ENCODE results near the gene MICAL2.

Gene MICAL2

DNA sequence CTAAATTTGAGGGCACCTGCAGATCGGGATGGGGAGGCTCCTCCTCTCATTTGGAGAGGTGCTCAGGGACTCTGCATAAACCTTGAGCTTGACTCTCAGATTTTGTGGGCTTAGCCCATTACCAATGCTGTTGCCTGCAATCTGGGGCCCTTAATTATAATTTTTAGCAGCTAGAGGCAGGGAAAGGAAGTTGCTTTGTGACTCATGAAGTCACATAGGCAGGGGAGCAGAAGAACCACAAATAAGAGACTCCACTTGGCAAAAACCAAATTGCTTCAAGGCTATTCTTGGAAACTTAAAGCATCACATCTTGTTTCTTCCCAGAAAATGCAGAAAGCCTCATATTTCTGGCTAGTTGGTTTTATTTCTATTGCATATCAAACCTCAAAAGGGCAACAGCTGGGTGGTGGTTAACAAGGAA is 46.9 kb downstream of the MICAL2 start:
- DNase-seq = no peak

DNA sequence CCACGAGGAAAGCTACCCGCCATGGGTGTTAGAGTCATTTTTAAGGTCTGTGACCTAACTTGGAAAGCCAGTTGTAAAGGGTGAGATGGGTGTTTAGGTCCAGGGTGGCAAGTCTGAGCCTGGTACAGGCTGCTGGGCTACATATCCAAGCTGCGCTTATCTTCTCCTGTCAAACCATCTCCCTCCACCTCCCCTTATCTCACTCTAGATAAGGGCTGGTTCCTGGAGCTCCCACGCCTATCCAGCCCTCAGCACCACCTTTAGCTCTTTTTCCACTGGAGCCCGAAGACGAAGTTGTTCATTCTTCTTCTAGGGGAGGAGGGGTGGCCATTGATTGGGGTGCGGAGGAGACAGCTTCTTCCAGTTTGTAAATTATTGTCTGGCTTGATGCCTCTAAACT is 48.5 kb downstream of the MICAL2 start:
- no peak for DNase-seq

GRCh38 chr11:12159351-12160099 is 49.1 kb downstream of the MICAL2 start:
- DNase-seq = no peak

GRCh38 chr11:12160231-12160630 is 49.8 kb downstream of the MICAL2 start:
- DNase-seq = no peak

GRCh38 chr11:12160680-12161079 is 50.3 kb downstream of the MICAL2 start:
- no peak for DNase-seq

DNA sequence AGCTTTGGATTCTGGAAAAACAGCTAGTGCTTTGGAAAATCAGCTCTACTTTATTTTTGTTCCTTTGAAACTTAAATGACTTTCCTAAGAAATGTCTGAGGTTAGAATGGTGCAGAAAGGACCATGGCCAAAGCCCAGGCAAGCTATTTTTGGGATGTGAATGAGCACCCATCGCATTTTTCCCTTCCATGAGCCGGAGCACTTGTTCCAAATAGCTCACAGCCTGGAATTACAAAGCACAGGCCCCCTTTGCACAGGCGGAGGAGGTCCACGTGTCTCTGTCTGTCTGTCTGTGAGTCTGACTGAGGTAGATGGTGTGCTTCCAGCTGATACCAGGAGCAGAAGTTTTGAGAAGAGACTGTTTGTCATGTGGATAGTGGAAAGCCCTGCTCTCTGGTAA is 50.7 kb downstream of the MICAL2 start:
- DNase-seq = no peak

GRCh38 chr11:12161603-12162350 is 51.4 kb downstream of the MICAL2 start:
- DNase-seq = no peak

GRCh38 chr11:12162652-12163051 is 52.3 kb downstream of the MICAL2 start:
- DNase-seq = no peak

DNA sequence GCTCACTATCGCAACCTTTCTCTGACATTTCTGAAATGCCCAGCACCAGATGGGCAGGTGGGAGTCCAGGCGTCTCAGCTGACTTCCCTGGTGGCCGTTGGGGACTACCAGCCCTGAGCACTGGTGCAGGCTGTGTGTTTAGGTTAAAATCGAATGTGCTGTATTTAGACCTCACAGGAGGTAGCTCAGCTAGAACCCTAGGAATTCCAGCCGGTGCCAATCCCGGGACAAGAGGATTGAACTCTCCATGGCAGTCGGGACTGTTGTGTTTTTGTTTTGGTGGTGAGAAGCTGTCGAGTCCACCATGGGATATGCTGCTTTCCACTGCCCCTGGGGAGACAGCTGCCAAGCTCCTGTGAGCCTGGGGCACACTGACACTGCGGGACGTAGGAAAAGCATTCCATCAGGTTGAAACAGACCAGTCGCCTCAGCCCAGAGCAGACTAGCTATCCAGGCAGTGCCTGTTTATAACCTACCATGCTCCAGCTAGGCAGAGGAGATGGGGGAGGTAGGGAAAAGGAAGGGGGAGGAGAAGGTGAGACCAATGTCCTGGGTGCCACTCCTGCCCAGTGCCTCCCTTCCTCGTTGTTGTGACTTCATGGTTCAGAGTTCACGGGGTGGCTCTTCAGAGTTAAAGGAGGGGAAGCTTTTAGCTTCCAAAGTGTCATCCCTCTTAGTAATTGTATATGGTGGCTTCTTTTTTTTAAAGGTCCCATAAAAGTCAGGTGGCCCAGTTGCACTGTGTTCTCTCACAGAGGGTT is 53.0 kb downstream of the MICAL2 start:
- no peak for DNase-seq

- DNase-seq = no peak
Observed at GRCh38 chr11:12164061-12165014, 53.9 kb downstream of the MICAL2 start.

DNA sequence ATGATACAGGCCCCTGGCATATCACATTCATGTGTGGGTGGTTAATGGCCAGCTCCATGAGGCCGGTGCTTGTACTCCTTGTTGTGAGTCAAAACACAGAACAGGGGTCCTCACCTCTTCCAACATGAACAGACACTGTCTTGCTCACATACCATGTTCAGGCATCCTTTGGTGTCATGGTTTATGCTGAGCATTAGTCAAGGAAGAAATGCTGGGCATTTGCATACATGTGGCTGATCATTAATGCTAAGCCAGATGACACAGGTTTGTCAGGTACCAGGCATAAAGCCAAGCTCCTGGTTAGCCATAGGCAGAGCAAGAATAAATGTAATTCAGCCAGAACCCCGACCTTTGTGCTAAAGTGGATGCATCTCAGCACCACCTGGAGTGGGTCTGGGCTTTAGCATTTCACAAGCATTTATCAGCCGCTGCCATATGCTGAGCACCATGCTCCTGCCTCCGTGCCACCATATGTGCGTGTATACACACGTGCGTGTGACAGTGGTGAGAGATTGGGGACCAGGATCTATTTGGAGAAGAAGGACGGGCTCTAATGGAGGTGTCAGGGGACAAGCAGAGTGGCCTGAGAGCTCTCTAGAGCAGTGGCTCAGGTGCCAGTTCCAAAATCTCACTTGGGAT is 55.0 kb downstream of the MICAL2 start:
- DNase-seq = no peak

DNA sequence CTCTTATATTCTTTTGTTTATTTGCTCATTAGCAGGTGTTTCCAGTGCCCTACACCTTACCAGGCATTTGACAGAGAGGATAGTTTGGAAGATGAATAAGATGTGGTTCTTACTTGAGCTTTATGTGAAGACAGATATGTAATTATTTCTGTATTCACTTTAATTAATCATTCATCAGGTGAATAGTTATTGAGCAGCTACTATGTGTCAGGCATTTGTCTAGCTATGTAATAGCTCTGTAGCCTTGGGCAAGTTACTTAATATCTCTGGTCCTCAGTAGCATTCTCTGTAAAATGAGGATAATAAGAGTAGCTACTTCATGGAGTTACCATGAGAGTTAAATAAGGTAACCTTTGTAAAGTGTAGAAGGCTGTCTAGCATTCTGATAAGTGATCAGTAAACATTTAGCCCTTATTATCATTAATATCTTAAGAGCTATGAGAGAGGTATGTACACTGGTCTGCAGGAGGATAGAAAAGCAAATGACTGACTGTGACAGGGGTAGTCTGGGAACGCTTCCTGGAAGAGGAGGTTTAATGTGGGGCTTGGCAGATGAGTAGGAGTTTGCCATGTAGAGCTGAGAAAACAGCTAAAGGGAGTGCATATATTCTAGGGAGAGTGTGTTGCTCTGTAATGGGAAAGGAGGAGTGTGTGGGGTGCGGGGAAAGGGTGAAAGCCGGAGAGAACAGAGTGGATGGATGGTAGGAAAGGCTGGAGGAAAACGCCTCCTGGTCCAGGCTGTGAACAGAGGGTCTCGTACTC is 56.1 kb downstream of the MICAL2 start:
- no peak for DNase-seq

GRCh38 chr11:12167061-12168000 is 56.9 kb downstream of the MICAL2 start:
- DNase-seq = no peak

DNA sequence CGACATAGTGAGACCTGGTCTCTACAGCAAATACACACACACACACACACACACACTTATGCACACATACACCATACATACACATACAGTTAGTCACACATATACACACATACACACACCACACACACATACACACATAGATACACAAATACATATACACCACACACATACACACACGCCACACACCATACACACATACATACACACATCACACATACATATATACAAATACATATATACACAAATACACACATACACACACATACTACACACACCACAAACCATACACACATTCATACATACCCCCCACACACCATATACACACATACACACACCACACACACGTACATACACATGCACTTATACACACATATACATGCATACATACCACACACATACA is 57.7 kb downstream of the MICAL2 start:
- no peak for DNase-seq

DNA sequence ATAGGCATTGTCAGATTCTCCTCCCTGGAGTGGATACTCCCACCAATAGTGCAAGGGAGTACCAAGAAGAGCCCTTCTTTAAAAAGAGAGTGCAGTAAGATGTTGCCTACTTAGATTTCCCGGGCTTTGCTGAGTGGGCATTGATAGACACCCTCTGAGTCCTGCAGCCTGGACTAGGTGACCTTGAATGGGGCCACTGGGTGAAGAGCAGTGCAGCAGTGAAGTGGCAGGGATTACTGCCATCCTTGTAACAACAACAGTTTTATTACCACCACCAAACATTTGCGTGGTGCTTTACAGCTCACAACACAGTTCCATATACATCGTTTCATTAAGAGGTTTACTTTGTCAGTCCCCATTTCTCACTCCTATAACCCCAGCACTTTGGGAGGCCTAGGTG is 59.4 kb downstream of the MICAL2 start:
- DNase-seq = no peak

GRCh38 chr11:12170501-12170900 is 60.1 kb downstream of the MICAL2 start:
- DNase-seq = no peak

- no peak for DNase-seq
Observed at GRCh38 chr11:12170984-12171383, 60.6 kb downstream of the MICAL2 start.

- DNase-seq = no peak
Observed at GRCh38 chr11:12171921-12172320, 61.5 kb downstream of the MICAL2 start.

- DNase-seq = no peak
Observed at GRCh38 chr11:12172493-12173013, 62.2 kb downstream of the MICAL2 start.

DNA sequence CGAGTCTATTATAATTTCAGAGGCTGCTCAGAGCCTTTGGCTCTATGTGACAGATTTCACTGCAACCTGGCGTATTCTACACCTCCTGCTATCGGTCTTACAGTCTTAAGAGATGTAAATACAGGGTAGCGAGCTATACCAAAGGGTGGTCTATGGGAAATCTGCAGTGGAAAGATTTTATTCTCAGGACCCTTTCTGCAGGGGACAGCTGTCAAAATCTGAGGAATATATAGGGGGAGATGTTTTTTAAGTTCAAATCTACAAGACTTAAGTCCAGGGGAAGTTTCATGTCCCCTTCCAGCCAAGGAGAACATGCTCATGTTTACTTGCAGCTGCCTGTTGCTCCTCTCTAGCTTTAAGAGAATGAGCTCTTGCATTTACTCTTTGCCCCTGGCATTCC is 62.7 kb downstream of the MICAL2 start:
- DNase-seq = no peak

Data from NCI-H1092 (cell line).